GM19328 (cell line): ENCODE results near the gene NRBF2.

Experiments used
- ATAC-seq: cut with Tn5 transposase; IDR thresholded peaks from one replicate; pipeline ENCODE4 v1.9.1; 2021; ENCODE audit warnings: mild to moderate bottlenecking, moderate library complexity; ENCODE audit not compliant: unreplicated experiment

The NRBF2 gene

GRCh38 chr10:63157845-63158624 is 24.9 kb downstream of the NRBF2 start:
- ATAC-seq = no peak

- ATAC-seq = no peak
These were observed 28.5 kb downstream of the NRBF2 start for GRCh38 chr10:63161592-63161991.

GRCh38 chr10:63164166-63164623 is 31.1 kb downstream of the NRBF2 start:
- ATAC-seq = no peak

GRCh38 chr10:63165249-63165648 is 32.1 kb downstream of the NRBF2 start:
- no peak for ATAC-seq

- no peak for ATAC-seq
These were observed 33.7 kb downstream of the NRBF2 start for GRCh38 chr10:63166742-63167258.

GRCh38 chr10:63168821-63169462 is 35.8 kb downstream of the NRBF2 start:
- no peak for ATAC-seq

GRCh38 chr10:63169624-63170023 is 36.5 kb downstream of the NRBF2 start:
- ATAC-seq = no peak

GRCh38 chr10:63171255-63171855 is 38.2 kb downstream of the NRBF2 start:
- ATAC-seq = no peak

- ATAC-seq = no peak
These were observed 38.8 kb downstream of the NRBF2 start for GRCh38 chr10:63171926-63172325.

- ATAC-seq = peak; percentile 98
These were observed 40.5 kb downstream of the NRBF2 start for GRCh38 chr10:63173468-63174232.

GRCh38 chr10:63175534-63175933 is 42.4 kb downstream of the NRBF2 start:
- no peak for ATAC-seq

- no peak for ATAC-seq
These were observed 59.7 kb downstream of the NRBF2 start for GRCh38 chr10:63192826-63193225.

GRCh38 chr10:63197344-63198092 is 64.4 kb downstream of the NRBF2 start:
- no peak for ATAC-seq

GRCh38 chr10:63199716-63200115 is 66.6 kb downstream of the NRBF2 start:
- no peak for ATAC-seq

GRCh38 chr10:63200431-63200830 is 67.3 kb downstream of the NRBF2 start:
- ATAC-seq = no peak

GRCh38 chr10:63201118-63201517 is 68.0 kb downstream of the NRBF2 start:
- ATAC-seq = no peak
